ENCODE measurements around the gene KLF13.

- TF ChIP-seq CTCF (IDR thresholded peaks at IDR 0.05; ENCODE audit: low read length) = no peak
- TF ChIP-seq EZH2 (optimal IDR thresholded peaks at IDR 0.05; ENCODE audit: low read depth, low read length) = no peak
- no peak for TF ChIP-seq EZH2phosphoT487 (IDR thresholded peaks at IDR 0.05; ENCODE audit: low read length)
Measured at GRCh38 chr15:31279221-31280045, 47.2 kb upstream of the KLF13 start.
